K562 (cell line): ENCODE results near the gene PMVK. TPM values are rescaled to one million over a fixed set of nuclear protein-coding genes. Genes with fewer than 3 reads are reported as not detected.

Experiments
- BCL6 ChIP-seq: fragments of 250-450 bp; sonication (Bioruptor Pico); IDR thresholded peaks from 2 replicates; pipeline ENCODE4 v1.4.0; 2020
- CTBP1 ChIP-seq: fragments of 450-650 bp; IDR thresholded peaks from 2 replicates; pipeline ENCODE4 v1.6.1; 2016; ENCODE audit warnings: borderline replicate concordance
- ELF1 ChIP-seq: fragments of 200-800 bp; sonication (Bioruptor generic); IDR thresholded peaks from 2 replicates; pipeline ENCODE4 v1.6.1; 2016; ENCODE audit warnings: missing genetic modification characterization, missing compliant biosample characterization
- FOXJ2 ChIP-seq: fragments of 200-800 bp; sonication (Bioruptor generic); IDR thresholded peaks from 2 replicates; pipeline ENCODE4 v1.6.1; 2016; ENCODE audit warnings: missing genetic modification characterization, missing compliant biosample characterization
- KDM1A ChIP-seq, 2 experiments: fragments of 450-650 bp; IDR thresholded peaks; 2 replicates each; pipeline ENCODE4 v1.6.1; 2016; ENCODE audit warnings: mild to moderate bottlenecking in 2 of 2
- RBM22 ChIP-seq: fragments of 200-400 bp; formaldehyde crosslinking; IDR thresholded peaks from 2 replicates; pipeline ENCODE4 v1.6.1; 2018; ENCODE audit warnings: low read length, low read depth; ENCODE audit not compliant: poor library complexity, severe bottlenecking
- SIRT6 ChIP-seq: IDR thresholded peaks from one replicate; pipeline ENCODE4 v1.6.1; 2012; ENCODE audit warnings: low read depth, mild to moderate bottlenecking, control low read depth, inconsistent platforms, low read length, moderate library complexity
- SMARCA4 ChIP-seq: fragments of 450-650 bp; IDR thresholded peaks from 2 replicates; pipeline ENCODE4 v1.6.1; 2016
- SNIP1 ChIP-seq: fragments of 450-650 bp; IDR thresholded peaks from 2 replicates; pipeline ENCODE4 v1.7.1; 2017; ENCODE audit warnings: low read depth, mild to moderate bottlenecking
- SPI1 ChIP-seq: IDR thresholded peaks from 2 replicates; pipeline ENCODE4 v1.6.1; 2011; ENCODE audit warnings: low read depth, low read length, control low read depth, borderline replicate concordance
- ZBTB11 ChIP-seq, 3 experiments: fragments of 200-800 bp in 1 of 3; fragments of 250-450 bp in 1 of 3; fragments of 450-650 bp in 1 of 3; sonication (Bioruptor Pico) in 1 of 3; sonication (Bioruptor generic) in 1 of 3; formaldehyde crosslinking in 1 of 3; IDR thresholded peaks; 2 replicates each; pipeline versions ENCODE4 v1.6.1 to v1.8.0; 2016 to 2022; ENCODE audit warnings: mild to moderate bottlenecking in 2 of 3, missing genetic modification characterization in 2 of 3, missing compliant biosample characterization in 1 of 3, moderate library complexity in 1 of 3
- ZBTB7A ChIP-seq: IDR thresholded peaks from 2 replicates; pipeline ENCODE4 v1.6.1; 2011; ENCODE audit warnings: low read depth, mild to moderate bottlenecking, low read length, moderate library complexity, borderline replicate concordance; ENCODE audit not compliant: control insufficient read depth
- ZFP91 ChIP-seq: sonication (generic); formaldehyde crosslinking; IDR thresholded peaks from 2 replicates; pipeline ENCODE4 v1.8.0; 2022; ENCODE audit warnings: mild to moderate bottlenecking, missing genetic modification reagents
- ZNF318 ChIP-seq, 2 experiments: fragments of 450-650 bp; IDR thresholded peaks; 2 replicates each; pipeline ENCODE4 v1.6.1; 2016; ENCODE audit warnings: mild to moderate bottlenecking in 2 of 2, borderline replicate concordance in 1 of 2, low read depth in 1 of 2, moderate library complexity in 1 of 2
- polyA plus RNA-seq, 8 experiments: library from polyadenylated mRNA; depleted of rRNA in 4 of 8; stranded (reverse) in 5 of 8; unstranded in 3 of 8; fragments of >200 nt; fragmentation: Nextera tagmentation in 2 of 8; fragmentation: Illumina TruSeq in 1 of 8; extraction: Ambion mirVana in 2 of 8; extraction: Trizol in 1 of 8; gene quantifications; 2 replicates each; pipeline versions ENCODE4 v1.2.1 to v1.2.3, GENCODE V29; 2011 to 2014; ENCODE audit warnings: inconsistent platforms in 1 of 8, missing spikeins in 1 of 8
- total RNA-seq, 7 experiments: library from RNA; depleted of rRNA in 6 of 7; stranded (reverse); fragments of >200 nt in 6 of 7; fragmentation: Illumina TruSeq in 2 of 7; extraction: Trizol in 2 of 7; gene quantifications; 2 replicates each; pipeline versions ENCODE4 v1.2.1 to v1.2.3, GENCODE V29; 2011 to 2021; ENCODE audit warnings: low replicate concordance in 1 of 7

The PMVK gene
- total and polyA plus RNA-seq, 9 of the 15 experiments (the other 6 are each of a cell fraction or from before 2014, with no cell fraction given), result 1.1 to 15.3 (median 6.3) TPM

GRCh38 chr1:154955039-154955717 is 18.7 kb upstream of the PMVK start (continued):
- TF ChIP-seq ZBTB7A, result no peak
- TF ChIP-seq BCL6 (CRISPR knock-in tag), result no peak
- peak; percentile 96 for TF ChIP-seq CTBP1
- no peak for TF ChIP-seq ZNF318 (IDR thresholded peaks at IDR 0.05; ENCODE audit: borderline replicate concordance in 1 of 2, low read depth in 1 of 2)
- TF ChIP-seq ZBTB11 (CRISPR knock-in tag; IDR thresholded peaks at IDR 0.05), result peak in 1 of 3 experiments; percentile 43; a peak in 1 of 6 replicates
- no peak for TF ChIP-seq SIRT6
- TF ChIP-seq ZFP91 (CRISPR knock-in tag), result no peak
- TF ChIP-seq ELF1 (tag), result peak; percentile 44; the same call in 1 of the 2 replicates
- TF ChIP-seq RBM22, result no peak
- peak; percentile 29 to 62; a peak in 2 of 4 replicates for TF ChIP-seq KDM1A (IDR thresholded peaks at IDR 0.05)
- no peak for TF ChIP-seq SNIP1
- no peak for TF ChIP-seq SMARCA4
- TF ChIP-seq FOXJ2, result peak; percentile 82
- TF ChIP-seq SPI1, result peak; percentile 87; the same call in 1 of the 2 replicates
